Effector memory CD8-positive, alpha-beta T cell (primary cell): Measurements from ENCODE around the gene NEMP1.

ENCODE experiments used
- ATAC-seq: fragments of 150-1000 bp; cut with Tn5 transposase; replicated peaks from 2 replicates; pipeline ENCODE4 v1.10.0; 2021; ENCODE audit warnings: mild to moderate bottlenecking, moderate library complexity
- DNase-seq, 3 experiments: peaks; one replicate each; pipeline ENCODE4 v3.0.0; 2021
- H3K27ac Mint-ChIP-seq, 2 donors: one replicate each; pipeline ENCODE4 v1.8.0; 2022; ENCODE audit warnings: mild to moderate bottlenecking in 2 of 2, mixed read lengths in 2 of 2, moderate library complexity in 2 of 2
- H3K27me3 Mint-ChIP-seq, 2 donors: one replicate each; pipeline ENCODE4 v1.8.0; 2022; ENCODE audit warnings: mixed read lengths in 2 of 2
- H3K36me3 Mint-ChIP-seq: one replicate; pipeline ENCODE4 v1.8.0; 2022; ENCODE audit warnings: mild to moderate bottlenecking, moderate library complexity, mixed read lengths; ENCODE audit not compliant: insufficient read depth
- H3K4me1 Mint-ChIP-seq, 2 donors: one replicate each; pipeline ENCODE4 v1.8.0; 2022; ENCODE audit warnings: low read depth in 2 of 2, mixed read lengths in 2 of 2
- H3K4me3 Mint-ChIP-seq, 2 donors: one replicate each; pipeline ENCODE4 v1.8.0; 2022; ENCODE audit warnings: mild to moderate bottlenecking in 2 of 2, mixed read lengths in 2 of 2, moderate library complexity in 2 of 2
- H3K9me3 Mint-ChIP-seq, 2 donors: one replicate each; pipeline ENCODE4 v1.8.0; 2022; ENCODE audit warnings: mixed read lengths in 2 of 2

Gene NEMP1

GRCh38 chr12:57112492-57113294 lies 34.1 kb upstream of the NEMP1 start:
- no peak for DNase-seq
- peak overlapping the region; percentile 91 to 93 for H3K27ac Mint-ChIP-seq
- H3K4me1 Mint-ChIP-seq = peaks cover 28 to 32% of the 10 kb centered on the region in 2 donors
- no peaks in the 10 kb centered on the region for H3K9me3 Mint-ChIP-seq
- H3K27me3 Mint-ChIP-seq = no peaks in the 10 kb centered on the region
- no peak for ATAC-seq
- peak overlapping the region; percentile 84 to 88 for H3K4me3 Mint-ChIP-seq
- H3K36me3 Mint-ChIP-seq = peaks cover 34% of the 10 kb centered on the region

- Mint-ChIP-seq H3K9me3 (no peaks in the 10 kb centered on the region), H3K4me1 (peaks cover 34 to 44% of the 10 kb centered on the region in 2 donors), H3K4me3 (peak within 1 kb of the TSS; percentile 84 to 88), H3K36me3 (peaks cover 37% of the 10 kb centered on the region), H3K27me3 (no peaks in the 10 kb centered on the region), H3K27ac (peak within 1 kb of the TSS; percentile 91 to 93)
- DNase-seq (peak; percentile 79 to 83 (median 82)), ATAC-seq (peak; percentile 65)
These were observed 32.6 kb upstream of the NEMP1 start, which contains the start of gene STAT6 for GRCh38 chr12:57111031-57111734. TSS of gene STAT6 (minus strand) at chr12:57111362. CDS start at chr12:57108278, 3,084 bp downstream.

- ATAC-seq = peak; percentile 43
- Mint-ChIP-seq H3K27me3 (no peaks in the 10 kb centered on the region), H3K4me3 (peak overlapping the region; percentile 84 to 88), H3K27ac (peak overlapping the region; percentile 91 to 93), H3K9me3 (no peaks in the 10 kb centered on the region), H3K36me3 (peaks cover 43% of the 10 kb centered on the region), H3K4me1 (peaks cover 36 to 45% of the 10 kb centered on the region in 2 donors)
- DNase-seq = peak; percentile 59 to 64 (median 61)
These were observed 31.8 kb upstream of the NEMP1 start for GRCh38 chr12:57110104-57111030.

- peak overlapping the region; percentile 91 to 93 for H3K27ac Mint-ChIP-seq
- peak overlapping the region; percentile 84 to 88 for H3K4me3 Mint-ChIP-seq
- peaks cover 52% of the 10 kb centered on the region for H3K36me3 Mint-ChIP-seq
- H3K9me3 Mint-ChIP-seq = no peaks in the 10 kb centered on the region
- ATAC-seq (no peak), DNase-seq (no peak)
- H3K27me3 Mint-ChIP-seq = no peaks in the 10 kb centered on the region
- H3K4me1 Mint-ChIP-seq = peaks cover 39 to 45% of the 10 kb centered on the region in 2 donors
These were observed 30.9 kb upstream of the NEMP1 start for GRCh38 chr12:57109207-57110103.

GRCh38 chr12:57107456-57108155 lies 29.0 kb upstream of the NEMP1 start:
- Mint-ChIP-seq H3K4me1 (peaks cover 37 to 43% of the 10 kb centered on the region in 2 donors), H3K27me3 (no peaks in the 10 kb centered on the region), H3K9me3 (no peaks in the 10 kb centered on the region), H3K36me3 (peaks cover 65% of the 10 kb centered on the region), H3K27ac (peak overlapping the region; percentile 87 to 91), H3K4me3 (peak overlapping the region; percentile 34 to 84)
- ATAC-seq (no peak), DNase-seq (no peak)

GRCh38 chr12:57106021-57106708 lies 27.6 kb upstream of the NEMP1 start:
- Mint-ChIP-seq H3K9me3 (no peaks in the 10 kb centered on the region), H3K27ac (peak overlapping the region in 1 of 2 donors; percentile 87), H3K4me3 (no peak overlapping the region), H3K4me1 (peaks cover 34 to 35% of the 10 kb centered on the region in 2 donors), H3K36me3 (peaks cover 65% of the 10 kb centered on the region), H3K27me3 (no peaks in the 10 kb centered on the region)
- DNase-seq = no peak
- ATAC-seq = no peak

- ATAC-seq = no peak
- Mint-ChIP-seq H3K27me3 (no peaks in the 10 kb centered on the region), H3K9me3 (no peaks in the 10 kb centered on the region), H3K4me3 (no peak overlapping the region), H3K27ac (peak overlapping the region in 1 of 2 donors; percentile 87), H3K36me3 (peaks cover 60% of the 10 kb centered on the region), H3K4me1 (peaks cover 33 to 39% of the 10 kb centered on the region in 2 donors)
- DNase-seq = no peak
These were observed 26.6 kb upstream of the NEMP1 start for GRCh38 chr12:57105011-57105753.

- ATAC-seq (no peak), DNase-seq (no peak)
- Mint-ChIP-seq H3K27me3 (no peaks in the 10 kb centered on the region), H3K4me1 (peaks cover 27 to 31% of the 10 kb centered on the region in 2 donors), H3K4me3 (no peak overlapping the region), H3K9me3 (no peaks in the 10 kb centered on the region), H3K36me3 (peaks cover 65% of the 10 kb centered on the region), H3K27ac (no peak overlapping the region)
These were observed 25.8 kb upstream of the NEMP1 start for GRCh38 chr12:57104292-57104910.

GRCh38 chr12:57103856-57104255 lies 25.3 kb upstream of the NEMP1 start:
- Mint-ChIP-seq H3K4me3 (no peak overlapping the region), H3K36me3 (peaks cover 71% of the 10 kb centered on the region), H3K27ac (no peak overlapping the region), H3K9me3 (no peaks in the 10 kb centered on the region), H3K4me1 (peaks cover 26 to 29% of the 10 kb centered on the region in 2 donors), H3K27me3 (no peaks in the 10 kb centered on the region)
- DNase-seq (no peak), ATAC-seq (no peak)

- peaks cover 77% of the 10 kb centered on the region for H3K36me3 Mint-ChIP-seq
- peaks cover 12 to 19% of the 10 kb centered on the region in 2 donors for H3K4me1 Mint-ChIP-seq
- ATAC-seq = peak; percentile 78
These were observed 23.5 kb upstream of the NEMP1 start for GRCh38 chr12:57101892-57102695.

More at GRCh38 chr12:57101892-57102695, 23.5 kb upstream of the NEMP1 start:
- peak overlapping the region; percentile 54 to 57 for H3K27ac Mint-ChIP-seq
- H3K9me3 Mint-ChIP-seq = no peaks in the 10 kb centered on the region
- H3K4me3 Mint-ChIP-seq = peak overlapping the region in 1 of 2 donors; percentile 36
- DNase-seq = no peak
- no peaks in the 10 kb centered on the region for H3K27me3 Mint-ChIP-seq
